IMR-90 (cell line): ENCODE results near the gene THSD7B. TPM values are rescaled to one million over a fixed set of nuclear protein-coding genes. Genes with fewer than 3 reads are reported as not detected.

ENCODE experiments used
- ATAC-seq: fragments of 200-7000 bp; cut with Tn5 transposase; 2 replicates; pipeline ENCODE4 v1.9.1; 2020; ENCODE audit warnings: low read depth, mild to moderate bottlenecking, moderate library complexity
- BruUV-seq: library from RNA; stranded (reverse); fragments of 400-500 nt; replicated peaks from 2 replicates; lab custom pipeline; 2021; lab: Mats Ljungman, UMichigan
- CTCF ChIA-PET: fragments of 300-600 bp; formaldehyde crosslinking; extraction: SDS; loops from one replicate; lab custom pipeline; 2021; ENCODE audit warnings: antibody characterized with exemption; lab: Yijun Ruan, JAX
- POLR2A ChIA-PET: fragments of 300-600 bp; sonication (Branson Sonifier 250); formaldehyde crosslinking; loops from one replicate; lab custom pipeline; 2022; ENCODE audit warnings: antibody characterized with exemption; ENCODE audit not compliant: unreplicated experiment; lab: Charles Lee
- DNase-seq: peaks from one replicate; pipeline ENCODE4 v3.0.0; 2013
- H2AFZ ChIP-seq: replicated peaks from 2 replicates; pipeline ENCODE3; 2013; ENCODE audit warnings: low read length, mild to moderate bottlenecking; ENCODE audit not compliant: poor library complexity
- H2AK5ac ChIP-seq: 2 replicates; pipeline ENCODE4 v1.6.1; 2013; ENCODE audit warnings: low read depth, low read length, inconsistent platforms
- H2AK9ac ChIP-seq: replicated peaks from 2 replicates; pipeline ENCODE3; 2013; ENCODE audit warnings: mild to moderate bottlenecking, low read depth, low read length, moderate library complexity; ENCODE audit not compliant: poor library complexity
- H2BK120ac ChIP-seq: 2 replicates; pipeline ENCODE4 v1.6.1; 2013; ENCODE audit warnings: low read depth, low read length, inconsistent platforms
- H2BK15ac ChIP-seq: 3 replicates; pipeline ENCODE4 v1.6.1; 2013; ENCODE audit warnings: low read depth, low read length, inconsistent platforms
- H2BK20ac ChIP-seq: 2 replicates; pipeline ENCODE4 v1.6.1; 2013; ENCODE audit warnings: low read depth, mild to moderate bottlenecking, inconsistent platforms, low read length, moderate library complexity
- H2BK5ac ChIP-seq: 2 replicates; pipeline ENCODE4 v1.6.1; 2013; ENCODE audit warnings: mild to moderate bottlenecking, low read depth, low read length, inconsistent platforms; ENCODE audit not compliant: poor library complexity, severe bottlenecking
- H3K14ac ChIP-seq: replicated peaks from 2 replicates; pipeline ENCODE4 v1.6.1; 2013; ENCODE audit warnings: low read depth, low read length, inconsistent platforms
- H3K18ac ChIP-seq: 2 replicates; pipeline ENCODE4 v1.6.1; 2013; ENCODE audit warnings: low read depth, low read length, control low read depth
- H3K23ac ChIP-seq: 2 replicates; pipeline ENCODE4 v1.6.1; 2013; ENCODE audit warnings: low read depth, low read length, inconsistent platforms
- H3K27ac ChIP-seq: 2 replicates; pipeline ENCODE4 v1.5.1; 2013; ENCODE audit warnings: mild to moderate bottlenecking, control low read depth, low read length; ENCODE audit not compliant: insufficient read depth
- H3K27me3 ChIP-seq: 2 replicates; pipeline ENCODE4 v1.6.1; 2013; ENCODE audit warnings: low read length; ENCODE audit not compliant: control insufficient read depth, insufficient read depth
- H3K36me3 ChIP-seq: 2 replicates; pipeline ENCODE4 v1.6.1; 2013; ENCODE audit warnings: low read length, mixed read lengths; ENCODE audit not compliant: control insufficient read depth, insufficient read depth
- H3K4ac ChIP-seq: 2 replicates; pipeline ENCODE4 v1.6.1; 2013; ENCODE audit warnings: low read depth, low read length, inconsistent platforms
- H3K4me1 ChIP-seq: 2 replicates; pipeline ENCODE4 v1.6.1; 2013; ENCODE audit warnings: low read length, mixed read lengths; ENCODE audit not compliant: control insufficient read depth, insufficient read depth
- H3K4me2 ChIP-seq: 2 replicates; pipeline ENCODE4 v1.6.1; 2013; ENCODE audit warnings: low read depth, mild to moderate bottlenecking, control low read depth, low read length, moderate library complexity
- H3K4me3 ChIP-seq: 2 replicates; pipeline ENCODE4 v1.5.1; 2013; ENCODE audit warnings: low read depth, mild to moderate bottlenecking, control low read depth, low read length, moderate library complexity; ENCODE audit not compliant: insufficient read depth
- H3K56ac ChIP-seq: 2 replicates; pipeline ENCODE4 v1.6.1; 2013; ENCODE audit warnings: low read length, inconsistent platforms; ENCODE audit not compliant: insufficient read depth; ENCODE audit errors: extremely low read depth
- H3K79me1 ChIP-seq, 2 experiments: 2 replicates each; pipeline ENCODE4 v1.6.1; 2013; ENCODE audit warnings: low read length in 2 of 2, inconsistent platforms in 1 of 2, low read depth in 1 of 2
- H3K9ac ChIP-seq: 2 replicates; pipeline ENCODE4 v1.6.1; 2013; ENCODE audit warnings: low read depth, low read length, control low read depth
- H3K9me1 ChIP-seq: 2 replicates; pipeline ENCODE4 v1.6.1; 2013; ENCODE audit warnings: low read length, inconsistent platforms; ENCODE audit not compliant: insufficient read depth
- H3K9me3 ChIP-seq: 2 replicates; pipeline ENCODE4 v1.6.1; 2013; ENCODE audit warnings: low read length; ENCODE audit not compliant: control insufficient read depth, insufficient read depth
- H4K20me1 ChIP-seq: 2 replicates; pipeline ENCODE4 v1.6.1; 2013; ENCODE audit warnings: low read length, inconsistent platforms; ENCODE audit not compliant: insufficient read depth
- H4K5ac ChIP-seq: 2 replicates; pipeline ENCODE4 v1.6.1; 2013; ENCODE audit warnings: mild to moderate bottlenecking, low read depth, low read length, control low read depth
- H4K8ac ChIP-seq, 2 experiments: 2 replicates each; pipeline ENCODE4 v1.6.1; 2013; ENCODE audit warnings: low read depth in 2 of 2, low read length in 2 of 2, control low read depth in 1 of 2, inconsistent platforms in 1 of 2
- H4K91ac ChIP-seq: 2 replicates; pipeline ENCODE4 v1.6.1; 2013; ENCODE audit warnings: low read depth, low read length, inconsistent platforms; ENCODE audit not compliant: insufficient read depth
- CEBPB ChIP-seq: IDR thresholded peaks from 2 replicates; pipeline ENCODE4 v1.6.1; 2012; ENCODE audit warnings: low read depth, low read length, improper control_type of control experiment
- CHD1 ChIP-seq: IDR thresholded peaks from 2 replicates; pipeline ENCODE4 v1.6.1; 2012; ENCODE audit warnings: low read depth, low read length, improper control_type of control experiment
- FOS ChIP-seq: fragments of 150-350 bp; IDR thresholded peaks from 2 replicates; pipeline ENCODE4 v1.6.1; 2016; ENCODE audit warnings: low read depth, low read length
- MXI1 ChIP-seq: IDR thresholded peaks from 2 replicates; pipeline ENCODE4 v1.6.1; 2012; ENCODE audit warnings: low read depth, mild to moderate bottlenecking, low read length, moderate library complexity, borderline replicate concordance
- NFE2L2 ChIP-seq: fragments of 150-350 bp; IDR thresholded peaks from 2 replicates; pipeline ENCODE4 v1.6.1; 2016; ENCODE audit warnings: low read depth, mild to moderate bottlenecking, low read length
- POLR2A ChIP-seq: IDR thresholded peaks from 2 replicates; pipeline ENCODE4 v1.6.1; 2012; ENCODE audit warnings: mild to moderate bottlenecking, low read depth, low read length
- RAD21 ChIP-seq: IDR thresholded peaks from 2 replicates; pipeline ENCODE4 v1.6.1; 2012; ENCODE audit warnings: low read length, improper control_type of control experiment
- RCOR1 ChIP-seq: IDR thresholded peaks from 2 replicates; pipeline ENCODE4 v1.6.1; 2012; ENCODE audit warnings: mild to moderate bottlenecking, low read length, improper control_type of control experiment; ENCODE audit not compliant: insufficient replicate concordance
- RFX5 ChIP-seq: IDR thresholded peaks from 2 replicates; pipeline ENCODE4 v1.8.0; 2012; ENCODE audit warnings: low read depth, mild to moderate bottlenecking, low read length, moderate library complexity
- USF2 ChIP-seq: fragments of 150-350 bp; IDR thresholded peaks from 2 replicates; pipeline ENCODE4 v1.6.1; 2017; ENCODE audit warnings: mild to moderate bottlenecking, antibody characterized with exemption, low read length, low read depth
- dilution Hi-C: fragments of 300-500 bp; cut with HindIII; formaldehyde crosslinking; loops from one replicate; pipeline ENCODE4 v1.14.3; 2018; ENCODE audit warnings: low sequenced_read_pairs; ENCODE audit not compliant: unreplicated experiment
- in situ Hi-C: fragments of 300-500 bp; cut with MboI; formaldehyde crosslinking; loops from 3 replicates; pipeline ENCODE4 v1.14.3; 2019; ENCODE audit warnings: low sequenced_read_pairs, inconsistent platforms, mixed read lengths
- intact Hi-C: fragments of 100-400 bp; cut with micrococcal nuclease; formaldehyde crosslinking; loops from 2 replicates; pipeline ENCODE4 v1.10.0; 2022
- polyA plus RNA-seq, 3 experiments: library from polyadenylated mRNA; depleted of rRNA; stranded (reverse); fragments of >200 nt; gene quantifications; 2 replicates each; pipeline ENCODE4 v1.2.3, GENCODE V29; 2012; ENCODE audit warnings: low replicate concordance in 1 of 3
- total RNA-seq: library from RNA; depleted of rRNA; stranded (reverse); fragments of >200 nt; gene quantifications from 2 replicates; pipeline ENCODE4 v1.2.3, GENCODE V29; 2012
- TF ChIP-seq, protein P1 (sequence below): fragments of 150-350 bp; IDR thresholded peaks from 2 replicates; pipeline ENCODE4 v1.6.1; 2016; ENCODE audit warnings: low read depth, mild to moderate bottlenecking, low read length, moderate library complexity, borderline replicate concordance

THSD7B gene
- total and polyA plus RNA-seq, 2 of the 4 experiments (the other 2 are of a cell fraction): not detected

DNA sequence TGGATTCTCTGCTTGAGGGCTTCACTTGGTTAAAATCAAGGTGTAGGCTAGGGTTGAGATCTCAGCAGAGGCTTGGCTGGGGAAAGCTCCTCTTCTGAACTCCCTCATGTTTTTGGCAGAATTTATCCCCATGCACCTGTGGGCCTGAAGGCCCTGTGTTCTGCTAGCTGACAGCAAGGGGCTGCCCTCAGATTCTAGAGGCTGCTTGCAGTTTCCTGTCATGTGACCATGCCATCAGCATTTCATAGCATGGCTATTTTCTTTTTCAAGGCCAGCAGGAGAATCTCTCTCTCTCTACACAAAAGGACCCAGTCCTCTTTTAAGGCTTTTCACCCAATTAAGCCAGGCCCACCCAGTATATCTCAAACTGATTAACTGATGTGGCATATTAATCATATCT lies 684.1 kb downstream of the THSD7B start:
- H3K14ac ChIP-seq: no peak overlapping the region
- no peaks in the 10 kb centered on the region for H3K9me1 ChIP-seq
- peaks cover 4% of the 10 kb centered on the region for H3K9me3 ChIP-seq
- H3K18ac ChIP-seq: no peak overlapping the region
- H3K4me3 ChIP-seq: no peak overlapping the region
- H4K5ac ChIP-seq: no peak overlapping the region
- H3K4me2 ChIP-seq: no peak overlapping the region
- H3K4ac ChIP-seq: no peak overlapping the region
- dilution Hi-C loops (no loop called here), intact Hi-C loops (no loop called here), in situ Hi-C loops (no loop called here)
- no peak overlapping the region for H4K91ac ChIP-seq
- no peak overlapping the region for H3K27ac ChIP-seq
- ATAC-seq (no peak), DNase-seq (no peak)
- BruUV-seq: no TSS peak
- no peak overlapping the region for H2BK5ac ChIP-seq
- no peak overlapping the region for H3K23ac ChIP-seq
- H2BK120ac ChIP-seq: no peak overlapping the region
- H2AFZ ChIP-seq: no peak overlapping the region
- H4K20me1 ChIP-seq: no peaks in the 10 kb centered on the region
- no peak overlapping the region for H2AK9ac ChIP-seq
- no peaks in the 10 kb centered on the region for H3K4me1 ChIP-seq
- H2BK15ac ChIP-seq: no peak overlapping the region
- no peak overlapping the region for H2BK20ac ChIP-seq
- POLR2A ChIA-PET: no interaction called here
- no peak overlapping the region for H3K56ac ChIP-seq
- TF ChIP-seq MXI1 (no peak), POLR2A (no peak), NFE2L2 (no peak), RAD21 (no peak), CHD1 (no peak), RCOR1 (no peak), CEBPB (no peak), RFX5 (no peak), USF2 (no peak), FOS (no peak)
- TF ChIP-seq, protein P1, sequence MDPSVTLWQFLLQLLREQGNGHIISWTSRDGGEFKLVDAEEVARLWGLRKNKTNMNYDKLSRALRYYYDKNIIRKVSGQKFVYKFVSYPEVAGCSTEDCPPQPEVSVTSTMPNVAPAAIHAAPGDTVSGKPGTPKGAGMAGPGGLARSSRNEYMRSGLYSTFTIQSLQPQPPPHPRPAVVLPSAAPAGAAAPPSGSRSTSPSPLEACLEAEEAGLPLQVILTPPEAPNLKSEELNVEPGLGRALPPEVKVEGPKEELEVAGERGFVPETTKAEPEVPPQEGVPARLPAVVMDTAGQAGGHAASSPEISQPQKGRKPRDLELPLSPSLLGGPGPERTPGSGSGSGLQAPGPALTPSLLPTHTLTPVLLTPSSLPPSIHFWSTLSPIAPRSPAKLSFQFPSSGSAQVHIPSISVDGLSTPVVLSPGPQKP: no peak
- H3K79me1 ChIP-seq: no peaks in the 10 kb centered on the region
- no peaks in the 10 kb centered on the region for H3K36me3 ChIP-seq
- CTCF ChIA-PET: no interaction called here
- no peak overlapping the region for H4K8ac ChIP-seq
- no peaks in the 10 kb centered on the region for H3K27me3 ChIP-seq
- H2AK5ac ChIP-seq: no peak overlapping the region
- no peak overlapping the region for H3K9ac ChIP-seq
